ENCODE results near the gene BAX. TPM values are rescaled to one million over a fixed set of nuclear protein-coding genes. Genes with fewer than 3 reads are reported as not detected.

BAX gene
- total RNA-seq, 1 donor from 2014 or later: 59.7 TPM

- DNase-seq (ENCODE audit: low read depth): no peak
Observed at GRCh38 chr19:49010453-49010852, 55.8 kb downstream of the BAX start.

GRCh38 chr19:49011194-49011593 lies 56.5 kb downstream of the BAX start:
- no peak for DNase-seq (ENCODE audit: low read depth)

Small RNA genes lying within 50 kb of the gene (microRNA-seq; reads per million reads assigned to microRNA genes)
- not detected for gene MIR6798

Other genes starting within 250 kb of the BAX start
- gene MAMSTR, start 235.2 kb upstream of the BAX start, total RNA-seq: 8.7 and 16.2 TPM in 2 replicates
- gene RASIP1, start 214.3 kb upstream of the BAX start, total RNA-seq: 0.05 TPM in 2 replicates
- gene IZUMO1, start 208.0 kb upstream of the BAX start, total RNA-seq: 0.08 TPM in 1 of 2 replicates, not detected in the other
- gene FUT1, start 202.2 kb upstream of the BAX start, total RNA-seq: 0.03 and 0.05 TPM in 2 replicates
- not detected in 2 replicates for gene FGF21, start 199.4 kb upstream of the BAX start, total RNA-seq
- 29.7 and 34.1 TPM in 2 replicates for gene BCAT2, start 143.8 kb upstream of the BAX start, total RNA-seq
- gene HSD17B14, start 118.4 kb upstream of the BAX start, total RNA-seq: 0.59 TPM in 1 of 2 replicates, not detected in the other
- 25.5 and 29.5 TPM in 2 replicates for gene PLEKHA4, start 86.3 kb upstream of the BAX start, total RNA-seq
- gene PPP1R15A, start 82.5 kb upstream of the BAX start, total RNA-seq: 62.2 and 81.7 TPM in 2 replicates
- not detected in 2 replicates for gene TULP2, start 56.1 kb upstream of the BAX start, total RNA-seq
- gene NUCB1, start 54.6 kb upstream of the BAX start, total RNA-seq: 178 and 199 TPM in 2 replicates
- gene DHDH, start 21.2 kb upstream of the BAX start, total RNA-seq: 0.32 TPM in 1 of 2 replicates, not detected in the other
- gene FTL, start 10.4 kb downstream of the BAX start, total RNA-seq: 1,692 and 1,792 TPM in 2 replicates
- gene GYS1, start 38.4 kb downstream of the BAX start, total RNA-seq: 358 and 408 TPM in 2 replicates
- 94.7 and 106 TPM in 2 replicates for gene RUVBL2, start 39.0 kb downstream of the BAX start, total RNA-seq
- gene LHB, start 62.2 kb downstream of the BAX start, total RNA-seq: not detected in 2 replicates
- not detected in 2 replicates for gene CGB3, start 69.5 kb downstream of the BAX start, total RNA-seq
- not detected in 2 replicates for gene CGB2, start 77.0 kb downstream of the BAX start, total RNA-seq
- gene CGB1, start 82.0 kb downstream of the BAX start, total RNA-seq: not detected in 2 replicates
- not detected in 2 replicates for gene CGB5, start 89.0 kb downstream of the BAX start, total RNA-seq
- gene CGB8, start 94.2 kb downstream of the BAX start, total RNA-seq: not detected in 2 replicates
- 0.29 TPM in 1 of 2 replicates, not detected in the other for gene CGB7, start 102.9 kb downstream of the BAX start, total RNA-seq
- not detected in 2 replicates for gene NTF4, start 109.9 kb downstream of the BAX start, total RNA-seq
- 0.21 and 1.3 TPM in 2 replicates for gene KCNA7, start 117.8 kb downstream of the BAX start, total RNA-seq
- gene SNRNP70, start 130.6 kb downstream of the BAX start, total RNA-seq: 312 and 331 TPM in 2 replicates
- gene LIN7B, start 159.5 kb downstream of the BAX start, total RNA-seq: 22.1 and 44.2 TPM in 2 replicates
- not detected in 2 replicates for gene C19orf73, start 164.3 kb downstream of the BAX start, total RNA-seq
- gene PPFIA3, start 164.7 kb downstream of the BAX start, total RNA-seq: 10.2 and 12.5 TPM in 2 replicates
- gene HRC, start 200.5 kb downstream of the BAX start, total RNA-seq: 375 and 578 TPM in 2 replicates
- 14.3 and 18.6 TPM in 2 replicates for gene TRPM4, start 202.9 kb downstream of the BAX start, total RNA-seq

All from myocyte (in vitro differentiated cells).